ENCODE data around the gene GIMAP2. TPM values are rescaled to one million over a fixed set of nuclear protein-coding genes. Genes with fewer than 3 reads are reported as not detected.
"Not testable (repeated sequence)": the region's sequence is repeated elsewhere in the genome, so short reads cannot be mapped to it uniquely, and the experiment has no call there.

Gene GIMAP2
- total RNA-seq, 1 experiment from 2014 or later, result not detected

- Histone ChIP-seq H4K5ac (ENCODE audit: insufficient read length, low read depth, low read length) (no peak overlapping the region), H3K4me1 (ENCODE audit: insufficient read depth, low read length) (no peaks in the 10 kb centered on the region), H2BK15ac (ENCODE audit: low read depth, low read length) (no peak overlapping the region), H2BK20ac (ENCODE audit: low read depth, low read length, poor library complexity, severe bottlenecking) (no peak overlapping the region), H2BK5ac (ENCODE audit: insufficient read length, low read length) (no peak overlapping the region), H3K9ac (ENCODE audit: extremely low read depth, insufficient read length, low read length) (no peak overlapping the region), H2BK120ac (ENCODE audit: low read depth, low read length, poor library complexity, severe bottlenecking) (no peak overlapping the region), H3K27ac (ENCODE audit: insufficient read length, low read depth, low read length) (no peak overlapping the region), H3K9me3 (ENCODE audit: control insufficient read depth, low read depth, low read length) (peaks cover 5% of the 10 kb centered on the region), H3K79me1 (ENCODE audit: insufficient read depth, low read depth, low read length, poor library complexity, severe bottlenecking) (no peaks in the 10 kb centered on the region), H3K4ac (ENCODE audit: low read depth, low read length) (no peak overlapping the region), H3K23ac (ENCODE audit: insufficient read length, low read depth, low read length) (no peak overlapping the region), H3K27me3 (ENCODE audit: insufficient read depth, low read length) (no peaks in the 10 kb centered on the region), H3T11ph (ENCODE audit: low read length) (no peak overlapping the region), H4K8ac (replicated peaks; ENCODE audit: insufficient read length, low read depth, low read length) (no peak overlapping the region), H3K56ac (ENCODE audit: insufficient read length, low read depth, low read length) (no peak overlapping the region), H3K18ac (ENCODE audit: insufficient read length, low read depth, low read length) (no peak overlapping the region), H2AK5ac (ENCODE audit: insufficient read length, low read length) (no peak overlapping the region), H3K79me2 (ENCODE audit: insufficient read depth, low read length) (no peaks in the 10 kb centered on the region), H2BK12ac (ENCODE audit: insufficient read length, low read depth, low read length) (no peak overlapping the region), H2AFZ (ENCODE audit: low read length) (no peak overlapping the region), H3K4me2 (ENCODE audit: insufficient read depth, insufficient read length, low read length) (no peak overlapping the region), H3K14ac (ENCODE audit: insufficient read depth, low read length) (no peak overlapping the region), H4K91ac (ENCODE audit: insufficient read length, low read depth, low read length) (no peak overlapping the region), H4K20me1 (ENCODE audit: control insufficient read depth, insufficient read depth, insufficient read length) (no peaks in the 10 kb centered on the region), H3K23me2 (ENCODE audit: insufficient read length, low read depth, low read length, poor library complexity, severe bottlenecking) (no peaks in the 10 kb centered on the region)
- no peak for DNase-seq
- Mint-ChIP-seq H3K27me3 (ENCODE audit: low read depth) (peaks cover 48% of the 10 kb centered on the region), H3K4me3 (no peak overlapping the region), H3K4me1 (no peaks in the 10 kb centered on the region), H3K9me3 (peaks cover 9 to 15% of the 10 kb centered on the region in 2 experiments), H3K36me3 (ENCODE audit: insufficient read depth in 1 of 3, low read depth in 3 of 3) (no peaks in the 10 kb centered on the region; a peak in 1 of 7 replicates), H3K27ac (no peak overlapping the region)
- TF ChIP-seq, protein P1, sequence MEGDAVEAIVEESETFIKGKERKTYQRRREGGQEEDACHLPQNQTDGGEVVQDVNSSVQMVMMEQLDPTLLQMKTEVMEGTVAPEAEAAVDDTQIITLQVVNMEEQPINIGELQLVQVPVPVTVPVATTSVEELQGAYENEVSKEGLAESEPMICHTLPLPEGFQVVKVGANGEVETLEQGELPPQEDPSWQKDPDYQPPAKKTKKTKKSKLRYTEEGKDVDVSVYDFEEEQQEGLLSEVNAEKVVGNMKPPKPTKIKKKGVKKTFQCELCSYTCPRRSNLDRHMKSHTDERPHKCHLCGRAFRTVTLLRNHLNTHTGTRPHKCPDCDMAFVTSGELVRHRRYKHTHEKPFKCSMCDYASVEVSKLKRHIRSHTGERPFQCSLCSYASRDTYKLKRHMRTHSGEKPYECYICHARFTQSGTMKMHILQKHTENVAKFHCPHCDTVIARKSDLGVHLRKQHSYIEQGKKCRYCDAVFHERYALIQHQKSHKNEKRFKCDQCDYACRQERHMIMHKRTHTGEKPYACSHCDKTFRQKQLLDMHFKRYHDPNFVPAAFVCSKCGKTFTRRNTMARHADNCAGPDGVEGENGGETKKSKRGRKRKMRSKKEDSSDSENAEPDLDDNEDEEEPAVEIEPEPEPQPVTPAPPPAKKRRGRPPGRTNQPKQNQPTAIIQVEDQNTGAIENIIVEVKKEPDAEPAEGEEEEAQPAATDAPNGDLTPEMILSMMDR (conservative IDR thresholded peaks at IDR 0.05), result no peak
Observed at GRCh38 chr7:150668977-150669376, 16.5 kb upstream of the GIMAP2 start.

DNA sequence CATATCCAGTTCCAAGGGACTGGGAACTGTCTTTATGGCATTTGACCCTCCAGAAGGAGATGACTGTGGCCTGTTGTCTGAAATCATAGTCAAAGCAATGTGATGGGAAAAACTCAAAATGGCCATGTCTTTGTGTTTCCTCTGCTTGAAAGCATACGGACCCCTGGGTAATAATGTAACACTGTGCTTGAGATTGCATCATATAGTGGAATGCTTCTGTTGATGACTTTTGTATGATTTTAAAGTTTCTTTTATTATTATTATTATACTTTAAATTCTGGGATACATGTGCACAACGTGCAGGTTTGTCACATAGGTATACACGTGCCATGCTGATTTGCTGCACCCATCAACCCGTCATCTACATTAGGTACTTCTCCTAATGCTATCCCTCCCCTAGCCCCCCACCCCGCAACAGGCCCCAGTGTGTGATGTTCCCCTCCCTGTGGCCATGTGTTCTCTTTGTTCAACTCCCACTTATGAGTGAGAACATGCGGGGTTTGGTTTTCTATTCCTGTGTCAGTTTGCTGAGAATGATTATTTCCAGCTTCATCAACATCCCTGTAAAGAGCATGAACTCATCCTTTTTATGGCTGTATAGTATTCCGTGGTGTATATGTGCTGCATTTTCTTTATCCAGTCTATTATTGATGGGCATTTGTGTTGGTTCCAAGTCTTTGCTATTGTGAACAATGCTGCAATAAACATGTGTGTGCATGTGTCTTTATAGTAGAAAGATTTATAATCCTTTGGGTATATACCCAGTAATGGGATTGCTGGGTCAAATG is 13.5 kb upstream of the GIMAP2 start:
- H3K4me1 Mint-ChIP-seq; H3K4me1 ChIP-seq (ENCODE audit: insufficient read depth, low read length); H3K27ac Mint-ChIP-seq; DNase-seq; H3T11ph ChIP-seq (ENCODE audit: low read length); H2AK5ac ChIP-seq (ENCODE audit: insufficient read length, low read length); H3K14ac ChIP-seq (ENCODE audit: insufficient read depth, low read length); H3K56ac ChIP-seq (ENCODE audit: insufficient read length, low read depth, low read length); H4K5ac ChIP-seq (ENCODE audit: insufficient read length, low read depth, low read length); H3K36me3 Mint-ChIP-seq (ENCODE audit: insufficient read depth in 1 of 3, low read depth in 3 of 3); H4K20me1 ChIP-seq (ENCODE audit: control insufficient read depth, insufficient read depth, insufficient read length); H3K4ac ChIP-seq (ENCODE audit: low read depth, low read length); H3K23ac ChIP-seq (ENCODE audit: insufficient read length, low read depth, low read length); H3K27ac ChIP-seq (ENCODE audit: insufficient read length, low read depth, low read length); H4K8ac ChIP-seq (replicated peaks; ENCODE audit: insufficient read length, low read depth, low read length); H3K79me1 ChIP-seq (ENCODE audit: insufficient read depth, low read depth, low read length, poor library complexity, severe bottlenecking); H3K79me2 ChIP-seq (ENCODE audit: insufficient read depth, low read length); H3K4me2 ChIP-seq (ENCODE audit: insufficient read depth, insufficient read length, low read length); H3K23me2 ChIP-seq (ENCODE audit: insufficient read length, low read depth, low read length, poor library complexity, severe bottlenecking); H2BK120ac ChIP-seq (ENCODE audit: low read depth, low read length, poor library complexity, severe bottlenecking); H3K9me3 ChIP-seq (ENCODE audit: control insufficient read depth, low read depth, low read length); H3K18ac ChIP-seq (ENCODE audit: insufficient read length, low read depth, low read length); H2BK20ac ChIP-seq (ENCODE audit: low read depth, low read length, poor library complexity, severe bottlenecking); H2BK15ac ChIP-seq (ENCODE audit: low read depth, low read length); H3K9ac ChIP-seq (ENCODE audit: extremely low read depth, insufficient read length, low read length); H3K27me3 ChIP-seq (ENCODE audit: insufficient read depth, low read length); H3K4me3 Mint-ChIP-seq; H4K91ac ChIP-seq (ENCODE audit: insufficient read length, low read depth, low read length); H2BK5ac ChIP-seq (ENCODE audit: insufficient read length, low read length); H2BK12ac ChIP-seq (ENCODE audit: insufficient read length, low read depth, low read length); H2AFZ ChIP-seq (ENCODE audit: low read length): not testable (repeated sequence)
- no CpG with 5 or more reads among the region's 7 CpGs for WGBS (ENCODE audit: extremely low coverage, insufficient read length, low lambda C conversion rate)
- Mint-ChIP-seq H3K27me3 (ENCODE audit: low read depth) (peaks cover 25% of the 10 kb centered on the region), H3K9me3 (peaks cover 9 to 26% of the 10 kb centered on the region in 2 experiments)
